Activated T-helper 1 cell treated with anti-CD3 and anti-CD28 coated beads, Interleukin-12 subunit alpha, Interleukin-12 subunit beta, Interleukin-2, Interleukin-4 antibody, amounts not matched to agents 30 ng/mL and 10 ng/mL and 1 ng/mL, durations not matched to agents 14 hours and 24 hours and 36 hours (primary cell): Measurements from ENCODE around the gene HMGCS1. TPM values are rescaled to one million over a fixed set of nuclear protein-coding genes. Genes with fewer than 3 reads are reported as not detected.
"Not testable (repeated sequence)": the region's sequence is repeated elsewhere in the genome, so short reads cannot be mapped to it uniquely, and the experiment has no call there.

Source experiments
- DNase-seq: peaks from one replicate; pipeline ENCODE4 v3.0.0; 2021; ENCODE audit warnings: low spot score
- H3K27ac Mint-ChIP-seq: one replicate; pipeline ENCODE4 v1.8.0; 2021; ENCODE audit warnings: mild to moderate bottlenecking, mixed read lengths
- H3K27me3 Mint-ChIP-seq: one replicate; pipeline ENCODE4 v1.8.0; 2022; ENCODE audit warnings: mild to moderate bottlenecking, moderate library complexity, mixed read lengths; ENCODE audit not compliant: insufficient read depth
- H3K36me3 Mint-ChIP-seq: one replicate; pipeline ENCODE4 v1.8.0; 2021; ENCODE audit warnings: low read depth, mixed read lengths
- H3K4me1 Mint-ChIP-seq: one replicate; pipeline ENCODE4 v1.8.0; 2021; ENCODE audit warnings: low read depth, mixed read lengths
- H3K4me3 Mint-ChIP-seq: one replicate; pipeline ENCODE4 v1.8.0; 2021; ENCODE audit warnings: mild to moderate bottlenecking, moderate library complexity, mixed read lengths
- H3K9me3 Mint-ChIP-seq: one replicate; pipeline ENCODE4 v1.8.0; 2021; ENCODE audit warnings: mixed read lengths
- intact Hi-C: fragments of 100-400 bp; cut with micrococcal nuclease; formaldehyde crosslinking; loops from one replicate; pipeline ENCODE4 v1.15.1; 2024
- total RNA-seq: library from RNA; stranded (reverse); gene quantifications from 2 replicates; pipeline ENCODE4 v1.2.3, GENCODE V29; 2022

The HMGCS1 gene
- total RNA-seq, 1 donor from 2014 or later: 218 TPM

DNA sequence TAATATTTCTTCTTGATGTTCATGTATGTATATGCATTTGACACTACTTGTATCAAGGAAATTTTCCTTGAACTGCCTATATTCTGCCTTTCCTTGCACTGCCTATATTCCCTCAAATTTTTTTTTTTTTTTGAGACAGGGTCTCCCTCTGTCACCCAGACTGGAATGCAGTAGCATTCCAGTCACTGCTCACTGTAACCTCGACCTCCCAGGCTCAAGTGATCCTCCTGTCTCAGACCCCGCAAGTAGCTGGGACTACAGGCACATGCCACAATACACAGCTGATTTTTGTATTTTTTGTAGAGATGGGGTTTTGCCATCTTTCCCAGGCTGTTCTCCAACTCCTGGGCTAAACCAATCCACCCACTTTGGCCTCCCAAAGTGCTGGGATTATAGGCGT, 4.1 kb downstream of the HMGCS1 start:
- Mint-ChIP-seq H3K4me3 (peak overlapping the region; percentile 63), H3K27ac (peak overlapping the region; percentile 77), H3K36me3 (peaks cover 51% of the 10 kb centered on the region), H3K9me3 (peaks cover 4% of the 10 kb centered on the region), H3K4me1 (peaks cover 80% of the 10 kb centered on the region), H3K27me3 (no peaks in the 10 kb centered on the region)
- intact Hi-C loops: no loop called here
- DNase-seq: no peak

DNA sequence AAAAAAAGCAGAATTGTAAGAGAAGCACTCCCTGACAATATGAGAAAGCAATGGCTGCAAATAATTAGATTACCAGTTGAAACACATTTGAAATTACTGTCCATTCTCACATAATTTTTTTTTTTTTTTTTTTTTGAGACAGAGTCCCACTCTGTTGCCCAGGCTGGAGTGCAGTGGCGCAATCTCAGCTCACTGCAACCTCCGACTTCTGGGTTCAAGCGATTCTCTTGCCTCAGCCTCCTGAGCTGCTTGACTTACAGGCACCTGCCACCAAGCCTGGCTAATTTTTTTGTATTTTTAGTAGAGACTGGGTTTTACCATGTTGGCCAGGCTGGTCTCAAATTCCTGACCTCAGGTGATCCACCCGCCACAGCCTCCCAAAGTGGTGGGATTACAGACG, 6.3 kb downstream of the HMGCS1 start:
- not testable (repeated sequence) for H3K27me3 Mint-ChIP-seq, DNase-seq, H3K9me3 Mint-ChIP-seq
- peaks cover 57% of the 10 kb centered on the region for H3K36me3 Mint-ChIP-seq
- peak overlapping the region; percentile 61 for H3K27ac Mint-ChIP-seq
- intact Hi-C loops: loop anchor here (1.0 kb wide), 3 partner anchors 82 to 233 kb away; no protein-coding TSS in a partner anchor
- peak overlapping the region; percentile 22 for H3K4me3 Mint-ChIP-seq
- H3K4me1 Mint-ChIP-seq: peaks cover 87% of the 10 kb centered on the region

DNA sequence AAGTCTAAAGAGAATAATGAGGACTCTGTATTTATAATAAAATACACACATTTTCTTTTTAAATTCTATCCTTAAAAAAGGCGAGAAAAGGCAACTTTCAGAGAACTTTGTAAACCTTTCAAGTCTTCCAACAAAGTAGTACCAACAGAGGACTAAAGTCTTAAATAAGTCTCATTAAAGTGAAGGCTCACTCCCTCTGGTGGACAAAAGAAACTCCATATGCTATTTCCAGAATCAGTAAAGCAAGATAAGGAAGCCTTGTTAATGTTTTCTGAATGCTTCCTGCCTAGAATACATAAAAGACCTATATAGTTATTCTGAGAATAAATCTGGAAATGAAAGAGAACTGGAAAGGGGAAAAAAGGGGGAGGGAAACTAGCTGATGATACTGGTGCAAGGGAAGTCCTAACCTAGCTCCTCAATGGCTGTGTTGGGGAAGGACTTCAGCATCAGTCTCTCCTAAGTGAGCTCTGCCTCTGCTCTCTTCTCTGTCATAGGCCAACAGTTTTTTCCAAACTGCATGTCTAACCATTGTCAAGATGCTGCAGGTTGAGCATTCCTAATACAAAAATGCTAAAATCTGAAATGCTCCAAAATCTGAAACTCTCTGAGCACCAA, 7.2 kb downstream of the HMGCS1 start:
- Mint-ChIP-seq H3K4me3 (peak overlapping the region; percentile 33), H3K27me3 (no peaks in the 10 kb centered on the region), H3K4me1 (peaks cover 87% of the 10 kb centered on the region), H3K9me3 (no peaks in the 10 kb centered on the region), H3K36me3 (peaks cover 59% of the 10 kb centered on the region), H3K27ac (peak overlapping the region; percentile 61)
- DNase-seq: no peak
- intact Hi-C loops: loop anchor here (1.0 to 2.0 kb wide), 7 partner anchors 71 to 239 kb away; partner anchors contain the start of gene C5orf34

DNA sequence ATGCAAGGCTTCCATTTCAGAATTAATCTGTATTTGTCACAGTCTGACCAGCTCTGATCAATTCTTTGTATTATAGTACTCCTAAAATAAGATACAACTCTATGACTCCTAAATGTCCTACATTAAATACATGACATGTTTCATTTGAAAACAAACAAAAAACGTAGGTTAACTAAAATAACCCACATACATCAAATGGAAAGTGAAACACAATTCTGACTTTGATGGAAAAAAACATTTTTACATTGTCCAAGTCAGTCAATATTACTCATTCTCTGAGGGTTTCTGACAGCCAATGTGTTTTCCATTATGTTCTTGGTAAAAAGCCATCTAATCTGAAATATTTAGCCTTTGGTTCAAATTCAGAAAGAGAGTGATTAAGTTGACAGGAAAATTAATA, 8.7 kb downstream of the HMGCS1 start:
- Mint-ChIP-seq H3K27me3 (no peaks in the 10 kb centered on the region), H3K9me3 (no peaks in the 10 kb centered on the region), H3K36me3 (peaks cover 60% of the 10 kb centered on the region), H3K4me3 (peak overlapping the region; percentile 59), H3K4me1 (peaks cover 77% of the 10 kb centered on the region), H3K27ac (peak overlapping the region; percentile 91)
- intact Hi-C loops: loop anchor here (1.0 to 2.0 kb wide), 8 partner anchors 9 to 238 kb away; partner anchors contain the start of genes C5orf34 and HMGCS1
- no peak for DNase-seq

DNA sequence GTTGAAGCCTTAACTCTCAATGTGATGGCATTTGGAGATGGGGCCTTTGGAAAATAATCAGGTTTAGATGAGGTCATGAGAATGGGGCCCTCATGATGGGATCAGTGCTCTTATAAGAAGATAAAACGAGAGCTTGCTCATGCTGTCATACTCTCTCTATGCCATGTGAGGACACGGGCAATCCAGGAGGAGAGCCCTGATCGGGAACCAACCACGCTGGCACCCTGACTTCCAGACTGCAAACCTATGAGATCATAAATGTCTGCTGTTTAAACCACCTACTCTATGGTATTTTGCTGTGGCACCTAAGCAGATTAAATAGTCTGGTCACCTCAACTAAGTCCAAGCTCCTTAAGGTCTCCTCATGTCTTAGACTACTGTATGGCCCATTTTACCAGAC, 10.0 kb downstream of the HMGCS1 start:
- intact Hi-C loops: no loop called here
- H3K9me3 Mint-ChIP-seq: no peaks in the 10 kb centered on the region
- peaks cover 58% of the 10 kb centered on the region for H3K36me3 Mint-ChIP-seq
- no peak for DNase-seq
- peak overlapping the region; percentile 59 for H3K4me3 Mint-ChIP-seq
- no peaks in the 10 kb centered on the region for H3K27me3 Mint-ChIP-seq
- peak overlapping the region; percentile 91 for H3K27ac Mint-ChIP-seq
- H3K4me1 Mint-ChIP-seq: peaks cover 65% of the 10 kb centered on the region

DNA sequence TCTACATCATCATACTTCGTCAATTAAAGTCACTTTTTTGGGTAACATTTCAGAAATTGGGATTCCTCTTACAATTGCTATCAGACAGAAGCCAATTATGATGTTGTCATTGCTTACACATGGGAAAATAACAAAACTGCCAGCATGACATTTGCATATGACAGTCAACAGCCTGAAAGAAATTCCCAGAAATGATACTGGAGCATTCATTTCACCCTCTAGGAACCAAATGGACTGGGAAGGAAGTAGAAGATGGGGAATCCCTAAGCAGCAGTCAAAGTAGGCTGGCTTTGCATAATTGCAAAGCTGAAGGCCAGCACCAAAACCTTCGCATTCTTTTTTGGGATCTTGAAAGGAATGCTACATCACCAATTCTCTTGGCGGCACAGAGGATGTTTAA, 10.7 kb downstream of the HMGCS1 start:
- H3K36me3 Mint-ChIP-seq: peaks cover 60% of the 10 kb centered on the region
- H3K27me3 Mint-ChIP-seq: no peaks in the 10 kb centered on the region
- intact Hi-C loops: no loop called here
- H3K4me1 Mint-ChIP-seq: peaks cover 61% of the 10 kb centered on the region
- no peak for DNase-seq
- H3K4me3 Mint-ChIP-seq: no peak overlapping the region
- peak overlapping the region; percentile 65 for H3K27ac Mint-ChIP-seq
- H3K9me3 Mint-ChIP-seq: no peaks in the 10 kb centered on the region

DNA sequence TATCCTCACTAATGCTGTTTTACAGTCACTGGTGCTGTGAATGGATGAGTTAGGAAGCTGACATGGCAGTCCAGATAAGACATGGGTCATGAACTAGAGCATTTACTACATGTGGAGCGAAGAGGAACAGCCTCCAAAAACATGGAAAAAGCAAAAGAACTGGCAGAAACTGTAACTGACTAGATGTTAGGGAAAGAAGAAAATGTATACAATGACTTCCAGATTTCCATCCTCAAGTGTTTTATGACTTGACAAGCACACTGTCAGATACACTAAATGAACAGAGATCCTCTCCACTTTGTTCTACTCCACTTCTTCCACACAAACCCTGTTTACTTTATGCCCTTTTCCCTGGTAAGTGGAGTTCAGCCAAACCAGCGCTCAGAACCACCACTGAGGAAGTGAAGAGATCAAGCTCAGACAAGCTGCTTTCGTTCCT, 11.5 kb downstream of the HMGCS1 start:
- peaks cover 59% of the 10 kb centered on the region for H3K4me1 Mint-ChIP-seq
- no peaks in the 10 kb centered on the region for H3K27me3 Mint-ChIP-seq
- H3K36me3 Mint-ChIP-seq: peaks cover 64% of the 10 kb centered on the region
- no peak for DNase-seq
- H3K4me3 Mint-ChIP-seq: no peak overlapping the region
- peak overlapping the region; percentile 65 for H3K27ac Mint-ChIP-seq
- intact Hi-C loops: no loop called here
- H3K9me3 Mint-ChIP-seq: no peaks in the 10 kb centered on the region

DNA sequence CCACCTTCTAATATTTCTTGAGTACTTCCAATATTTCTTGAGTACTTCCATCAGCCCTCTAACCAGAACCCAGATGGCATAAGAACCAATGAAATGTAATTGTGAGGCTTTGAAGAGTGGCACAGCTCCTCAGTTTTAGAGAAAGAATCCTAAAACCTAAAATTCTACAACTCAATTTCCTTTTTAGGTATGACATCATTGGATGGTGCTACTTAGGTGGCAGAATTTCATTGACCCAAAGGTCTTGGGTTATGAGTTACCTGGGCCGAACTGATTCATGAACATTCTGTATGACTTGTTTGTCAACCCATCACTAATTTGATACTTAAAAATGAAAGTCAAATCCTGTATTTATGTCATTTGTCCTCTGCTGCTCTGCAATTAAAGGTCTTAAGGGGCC, 13.1 kb downstream of the HMGCS1 start:
- Mint-ChIP-seq H3K36me3 (peaks cover 69% of the 10 kb centered on the region), H3K4me3 (no peak overlapping the region), H3K27ac (peak overlapping the region; percentile 55), H3K27me3 (no peaks in the 10 kb centered on the region), H3K4me1 (peaks cover 56% of the 10 kb centered on the region), H3K9me3 (no peaks in the 10 kb centered on the region)
- intact Hi-C loops: no loop called here
- no peak for DNase-seq

DNA sequence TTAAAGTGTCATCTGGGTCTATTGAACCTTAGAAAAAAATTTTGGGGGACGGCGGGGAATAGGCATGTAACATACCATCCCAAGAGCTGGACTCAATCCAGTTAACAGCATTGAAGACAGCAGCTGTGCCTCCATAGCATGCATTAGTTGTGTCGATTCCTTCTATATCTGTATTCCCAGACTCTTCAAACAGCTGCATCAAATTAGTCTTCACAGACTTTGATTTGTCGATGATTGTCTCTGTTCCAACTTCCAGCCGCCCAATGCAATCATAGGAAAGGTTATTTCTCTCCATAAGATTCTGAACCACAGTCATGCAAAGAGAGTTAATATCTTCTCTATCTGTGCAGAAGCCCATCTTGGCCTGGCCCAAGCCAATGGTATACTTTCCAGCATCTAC, 14.8 kb downstream of the HMGCS1 start:
- Mint-ChIP-seq H3K27me3 (no peaks in the 10 kb centered on the region), H3K36me3 (peaks cover 70% of the 10 kb centered on the region), H3K4me3 (no peak overlapping the region), H3K4me1 (peaks cover 52% of the 10 kb centered on the region), H3K27ac (no peak overlapping the region), H3K9me3 (no peaks in the 10 kb centered on the region)
- intact Hi-C loops: no loop called here
- DNase-seq: no peak

DNA sequence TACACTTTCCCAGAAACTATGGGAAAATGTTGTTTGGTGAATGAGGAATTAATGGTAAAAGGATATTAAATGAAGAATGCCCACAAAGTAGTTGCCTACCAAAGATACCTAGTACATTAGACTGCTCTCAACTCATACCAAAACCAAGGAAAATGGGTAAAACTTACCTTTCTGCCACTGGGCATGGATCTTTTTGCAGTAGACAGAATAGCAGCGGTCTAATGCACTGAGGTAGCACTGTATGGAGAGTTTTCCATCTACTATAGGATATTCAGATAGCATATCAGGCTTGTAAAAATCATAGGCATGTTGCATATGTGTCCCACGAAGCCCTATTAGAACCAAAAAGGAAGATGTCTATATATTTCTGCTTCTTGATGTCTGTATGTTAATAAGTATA, 16.4 kb downstream of the HMGCS1 start:
- Mint-ChIP-seq H3K4me3 (no peak overlapping the region), H3K4me1 (peaks cover 36% of the 10 kb centered on the region), H3K27me3 (no peaks in the 10 kb centered on the region), H3K27ac (peak overlapping the region; percentile 6), H3K36me3 (peaks cover 62% of the 10 kb centered on the region), H3K9me3 (no peaks in the 10 kb centered on the region)
- intact Hi-C loops: no loop called here
- DNase-seq: no peak

DNA sequence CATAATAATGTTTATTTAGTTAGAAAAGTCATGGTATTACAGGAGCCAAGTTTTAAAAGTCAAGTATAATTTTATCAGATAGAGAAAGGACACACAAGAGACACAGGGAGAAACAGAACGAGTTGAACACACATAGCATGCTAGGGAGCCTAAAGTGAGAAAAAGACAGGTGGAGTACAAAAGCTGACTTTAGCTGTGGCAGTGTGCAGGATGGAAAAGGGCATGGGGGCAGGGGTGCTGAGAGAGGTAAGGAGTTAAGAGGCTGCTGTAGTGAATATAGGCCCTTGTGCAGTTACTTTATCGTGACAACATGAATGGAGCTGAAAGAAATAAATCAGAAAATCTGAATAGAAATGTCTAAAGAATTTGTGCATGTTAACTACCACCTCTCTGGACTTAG, 18.0 kb downstream of the HMGCS1 start:
- Mint-ChIP-seq H3K4me3 (no peak overlapping the region), H3K4me1 (peaks cover 40% of the 10 kb centered on the region), H3K27me3 (no peaks in the 10 kb centered on the region), H3K27ac (peak overlapping the region; percentile 61), H3K36me3 (peaks cover 67% of the 10 kb centered on the region), H3K9me3 (no peaks in the 10 kb centered on the region)
- intact Hi-C loops: no loop called here
- no peak for DNase-seq

DNA sequence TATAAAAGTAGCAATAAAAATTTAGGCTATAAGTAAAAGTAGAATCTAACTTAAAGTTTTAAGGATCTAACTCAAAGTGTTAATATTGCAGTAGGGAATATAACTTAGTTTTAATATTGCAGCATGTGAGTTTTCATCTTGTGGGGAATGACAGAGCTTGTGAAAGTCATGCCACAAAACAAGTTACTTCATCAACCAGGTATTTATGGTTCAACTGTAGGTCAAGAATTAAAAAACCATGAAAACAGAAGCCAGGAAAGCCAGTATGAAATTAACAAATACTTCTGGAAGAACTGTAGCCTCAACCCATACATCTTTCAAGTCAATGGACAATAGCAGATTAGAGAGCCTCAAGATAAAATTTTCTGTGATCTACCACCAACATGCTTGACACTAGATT, 19.0 kb downstream of the HMGCS1 start:
- H3K27me3 Mint-ChIP-seq: no peaks in the 10 kb centered on the region
- no peak overlapping the region for H3K27ac Mint-ChIP-seq
- no peak for DNase-seq
- H3K4me3 Mint-ChIP-seq: no peak overlapping the region
- peaks cover 71% of the 10 kb centered on the region for H3K36me3 Mint-ChIP-seq
- intact Hi-C loops: no loop called here
- peaks cover 40% of the 10 kb centered on the region for H3K4me1 Mint-ChIP-seq
- no peaks in the 10 kb centered on the region for H3K9me3 Mint-ChIP-seq

DNA sequence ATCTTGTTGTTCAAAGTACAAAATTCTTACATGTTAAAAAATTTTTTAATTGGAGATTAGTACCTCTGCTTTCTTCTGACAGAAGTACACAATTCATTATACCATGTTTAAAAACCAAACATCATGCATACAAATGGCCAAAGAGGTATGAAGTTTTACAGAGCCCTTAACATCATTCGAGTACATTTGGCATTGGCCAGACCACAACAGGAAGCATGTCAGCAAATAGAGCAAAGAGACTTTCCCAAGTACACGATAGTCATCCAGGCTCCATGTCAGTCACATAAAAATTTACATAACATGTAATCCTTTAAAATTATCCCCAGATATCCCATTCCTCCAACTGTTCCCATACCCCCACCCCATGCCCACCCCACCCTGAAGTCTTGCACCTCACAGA, 22.5 kb downstream of the HMGCS1 start:
- Mint-ChIP-seq H3K9me3 (no peaks in the 10 kb centered on the region), H3K4me1 (peaks cover 25% of the 10 kb centered on the region), H3K4me3 (no peak overlapping the region), H3K27me3 (no peaks in the 10 kb centered on the region), H3K36me3 (peaks cover 63% of the 10 kb centered on the region), H3K27ac (peak overlapping the region; percentile 64)
- intact Hi-C loops: no loop called here
- no peak for DNase-seq
